ENCODE measurements around the gene PDGFB. TPM values are rescaled to one million over a fixed set of nuclear protein-coding genes. Genes with fewer than 3 reads are reported as not detected.

Gene PDGFB
- total RNA-seq, 2 donors from 2014 or later: 10.8 to 12.6 TPM

DNA sequence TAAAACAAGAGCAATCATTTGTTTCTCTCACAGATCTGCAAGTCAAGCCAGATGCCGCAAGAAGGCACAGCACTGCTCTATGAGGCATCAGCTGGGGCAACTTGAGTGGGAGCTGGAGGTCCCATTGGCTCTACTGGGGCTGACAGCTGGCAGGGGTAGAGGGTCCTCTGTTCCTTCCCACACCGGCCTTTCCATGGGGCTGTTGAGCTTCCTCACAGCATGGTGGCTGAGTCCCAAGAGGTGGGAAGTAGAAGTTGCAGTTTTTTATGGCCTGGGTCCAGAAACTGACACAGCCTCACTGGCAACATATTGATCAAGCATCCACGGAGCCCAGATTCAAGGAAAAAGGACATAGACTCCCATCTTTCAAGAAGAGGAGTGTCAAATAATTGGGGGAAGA, 40.2 kb upstream of the PDGFB start:
- DNase-seq (ENCODE audit: low spot score) (no peak), ATAC-seq (ENCODE audit: insufficient number of reproducible peaks, low FRiP score, low read depth) (no peak)
- Histone ChIP-seq H3K9me3 (peaks cover 5% of the 10 kb centered on the region), H3K4me3 (no peak overlapping the region), H3K36me3 (no peaks in the 10 kb centered on the region), H3K27me3 (replicated peaks; ENCODE audit: insufficient read depth) (no peaks in the 10 kb centered on the region), H3K4me1 (ENCODE audit: control insufficient read depth in 1 of 2, low read depth in 2 of 2) (peaks cover 0 to 4% of the 10 kb centered on the region in 2 donors), H3K27ac (no peak overlapping the region)
- no peak for TF ChIP-seq CTCF (IDR thresholded peaks at IDR 0.05)

GRCh38 chr22:39284142-39284980, 39.6 kb upstream of the PDGFB start:
- Histone ChIP-seq H3K4me1 (ENCODE audit: control insufficient read depth in 1 of 2, low read depth in 2 of 2) (peaks cover 0 to 4% of the 10 kb centered on the region in 2 donors), H3K27ac (no peak overlapping the region), H3K36me3 (no peaks in the 10 kb centered on the region), H3K9me3 (peaks cover 5% of the 10 kb centered on the region), H3K27me3 (replicated peaks; ENCODE audit: insufficient read depth) (no peaks in the 10 kb centered on the region), H3K4me3 (no peak overlapping the region)
- ATAC-seq (ENCODE audit: insufficient number of reproducible peaks, low FRiP score, low read depth) (no peak), DNase-seq (ENCODE audit: low spot score) (no peak)
- TF ChIP-seq CTCF (IDR thresholded peaks at IDR 0.05): no peak

DNA sequence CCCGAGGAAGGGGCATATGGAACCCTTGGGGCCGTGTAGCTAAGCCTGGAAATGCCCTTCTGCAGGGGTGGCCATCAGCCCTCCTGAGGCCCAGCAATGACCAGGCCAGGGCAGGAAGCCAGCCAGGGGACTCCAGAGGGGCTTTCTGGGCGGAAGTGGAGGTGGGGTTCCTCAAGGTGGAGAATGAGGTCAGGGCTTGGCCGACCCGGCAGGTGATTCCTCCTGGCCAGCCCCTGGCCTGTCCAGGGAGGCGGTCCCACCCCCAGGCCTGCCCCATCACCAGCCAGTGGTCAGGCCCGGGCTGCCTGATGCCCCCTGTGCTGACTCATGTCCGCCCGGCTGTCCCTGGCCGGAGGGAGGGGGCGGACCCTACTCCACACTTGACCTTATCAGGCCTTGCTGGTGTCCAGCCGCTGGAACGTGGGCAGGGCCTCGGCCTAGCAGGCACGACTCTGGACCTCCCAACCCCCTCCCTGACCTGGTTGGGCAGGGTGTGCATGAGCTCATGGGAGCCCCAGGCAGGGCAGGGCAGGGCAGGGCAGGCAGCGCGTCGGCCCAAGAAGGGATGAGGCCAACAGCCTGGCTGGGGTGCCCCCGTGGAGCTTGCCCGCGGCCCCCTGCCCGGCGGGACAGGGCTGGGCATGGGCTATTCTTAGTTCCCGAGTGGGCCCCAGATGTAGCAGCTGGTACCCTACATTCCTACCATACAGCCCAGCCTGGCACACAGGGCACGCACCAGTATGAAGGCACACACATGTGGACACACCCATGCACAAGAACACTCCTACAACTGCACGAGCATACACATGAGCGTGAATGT, 38.8 kb upstream of the PDGFB start:
- ATAC-seq (ENCODE audit: insufficient number of reproducible peaks, low FRiP score, low read depth) (no peak), DNase-seq (ENCODE audit: low spot score) (no peak)
- Histone ChIP-seq H3K27ac (peak overlapping the region in 1 of 2 donors; percentile 3), H3K27me3 (replicated peaks; ENCODE audit: insufficient read depth) (no peaks in the 10 kb centered on the region), H3K36me3 (no peaks in the 10 kb centered on the region), H3K4me3 (no peak overlapping the region), H3K9me3 (peaks cover 5% of the 10 kb centered on the region), H3K4me1 (ENCODE audit: control insufficient read depth in 1 of 2, low read depth in 2 of 2) (peaks cover 0 to 4% of the 10 kb centered on the region in 2 donors)
- TF ChIP-seq CTCF (IDR thresholded peaks at IDR 0.05): no peak

DNA sequence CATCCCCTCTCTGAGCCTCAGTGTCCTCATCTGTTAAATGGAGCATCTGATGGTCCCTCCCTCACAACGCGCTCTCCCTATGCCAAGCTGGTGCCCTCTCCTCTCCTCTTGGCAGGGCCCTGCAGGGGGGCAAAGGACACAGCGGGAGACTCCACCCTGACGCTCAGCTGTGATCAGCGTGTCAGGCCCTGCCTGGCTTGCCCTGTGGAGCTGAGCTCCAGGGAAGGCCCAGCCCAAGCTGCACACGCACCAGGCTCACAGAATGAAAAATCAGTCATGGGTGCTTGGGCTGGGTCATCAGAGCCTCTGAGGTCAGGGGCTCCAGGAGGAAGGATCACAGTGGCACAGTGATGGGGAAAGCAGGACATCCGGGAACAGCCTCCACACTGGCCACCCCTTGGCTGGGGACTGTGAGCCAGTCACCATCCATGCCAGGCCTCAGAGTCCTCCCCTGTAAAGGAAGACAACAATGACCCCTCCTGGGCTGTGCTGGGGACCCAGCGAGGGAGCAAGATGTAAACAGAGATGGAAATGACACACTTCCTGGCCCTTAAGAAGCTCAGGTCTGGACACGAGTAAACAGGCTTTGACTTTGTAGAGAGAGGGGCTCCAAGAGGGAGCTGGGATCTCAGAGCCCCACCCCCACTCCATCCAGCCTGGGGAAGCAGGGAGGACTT, 38.0 kb upstream of the PDGFB start:
- peaks cover 5% of the 10 kb centered on the region for H3K9me3 ChIP-seq
- H3K27me3 ChIP-seq (replicated peaks; ENCODE audit: insufficient read depth): no peaks in the 10 kb centered on the region
- ATAC-seq (ENCODE audit: insufficient number of reproducible peaks, low FRiP score, low read depth) (no peak), DNase-seq (ENCODE audit: low spot score) (no peak)
- TF ChIP-seq CTCF (IDR thresholded peaks at IDR 0.05): no peak
- no peak overlapping the region for H3K4me3 ChIP-seq
- peaks cover 0 to 4% of the 10 kb centered on the region in 2 donors for H3K4me1 ChIP-seq (ENCODE audit: control insufficient read depth in 1 of 2, low read depth in 2 of 2)
- H3K27ac ChIP-seq: peak overlapping the region in 1 of 2 donors; percentile 3
- no peaks in the 10 kb centered on the region for H3K36me3 ChIP-seq

DNA sequence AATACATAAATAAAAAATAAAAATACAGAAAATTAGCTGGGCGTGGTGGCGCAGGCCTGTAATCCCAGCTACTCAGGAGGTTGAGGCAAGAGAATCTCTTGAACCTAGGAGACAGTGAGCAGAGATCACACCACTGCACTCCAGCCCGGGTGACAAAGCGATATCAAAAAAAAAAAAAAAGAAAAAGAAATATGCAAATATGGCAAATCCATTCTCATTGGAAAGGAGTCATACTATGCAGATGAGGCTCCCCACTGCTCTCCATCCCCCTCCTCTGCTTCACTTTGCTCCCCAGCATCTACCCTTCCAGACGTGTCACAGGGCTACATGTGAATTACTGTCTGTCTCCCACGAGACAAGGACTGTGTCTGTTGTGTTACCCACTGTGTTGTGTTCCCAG, 36.3 kb upstream of the PDGFB start:
- Histone ChIP-seq H3K27ac (no peak overlapping the region), H3K36me3 (no peaks in the 10 kb centered on the region), H3K27me3 (replicated peaks; ENCODE audit: insufficient read depth) (no peaks in the 10 kb centered on the region), H3K9me3 (peaks cover 5% of the 10 kb centered on the region), H3K4me3 (no peak overlapping the region), H3K4me1 (ENCODE audit: control insufficient read depth in 1 of 2, low read depth in 2 of 2) (peaks cover 0 to 4% of the 10 kb centered on the region in 2 donors)
- DNase-seq (ENCODE audit: low spot score): no peak
- no peak for TF ChIP-seq CTCF (IDR thresholded peaks at IDR 0.05)
- no peak for ATAC-seq (ENCODE audit: insufficient number of reproducible peaks, low FRiP score, low read depth)

Data from thoracic aorta (tissue), 2 donors.